AG10803 (cell line): ENCODE measurements around the gene TMEM123.

Experiments
- DNase-seq: peaks from one replicate; pipeline ENCODE4 v3.0.0; 2010; ENCODE audit warnings: low read depth
- H3K4me3 ChIP-seq: 2 replicates; pipeline ENCODE4 v1.5.1; 2011; ENCODE audit warnings: mild to moderate bottlenecking, low read length, control low read depth
- TF ChIP-seq, protein P1 (sequence below): conservative IDR thresholded peaks from 2 replicates; pipeline ENCODE4 v1.5.1; 2011; ENCODE audit warnings: mild to moderate bottlenecking, low read length, control low read depth, inconsistent platforms

Gene TMEM123

DNA sequence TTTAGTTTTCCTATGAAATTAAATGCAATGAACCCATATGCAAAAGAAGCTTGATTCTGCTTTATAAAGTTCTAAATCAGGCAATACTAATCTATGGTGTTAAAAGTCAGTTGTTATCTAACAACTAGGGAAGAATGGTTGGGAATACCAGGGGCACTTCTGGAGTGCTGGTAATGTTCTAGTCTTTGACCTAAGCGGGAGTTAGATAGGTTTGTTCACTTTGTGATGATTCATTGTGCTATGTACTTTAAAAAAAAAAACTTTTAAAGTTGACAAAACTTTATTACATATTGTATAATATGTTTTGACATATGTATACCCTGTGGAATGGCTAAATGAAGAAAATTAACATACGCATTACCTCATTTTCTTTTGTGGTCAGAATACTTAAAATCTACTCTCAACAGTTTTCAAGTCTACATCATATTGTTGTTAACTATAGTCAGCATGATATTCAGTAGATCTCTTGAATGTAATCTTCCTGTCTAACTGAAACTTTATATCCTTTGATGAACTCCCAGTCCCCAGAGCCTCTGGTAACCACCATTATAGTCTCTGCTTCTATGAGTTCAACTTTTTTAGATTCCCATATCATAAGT is 66.3 kb downstream of the TMEM123 start:
- H3K4me3 ChIP-seq, result no peak overlapping the region
- no peak for DNase-seq
- TF ChIP-seq, protein P1, sequence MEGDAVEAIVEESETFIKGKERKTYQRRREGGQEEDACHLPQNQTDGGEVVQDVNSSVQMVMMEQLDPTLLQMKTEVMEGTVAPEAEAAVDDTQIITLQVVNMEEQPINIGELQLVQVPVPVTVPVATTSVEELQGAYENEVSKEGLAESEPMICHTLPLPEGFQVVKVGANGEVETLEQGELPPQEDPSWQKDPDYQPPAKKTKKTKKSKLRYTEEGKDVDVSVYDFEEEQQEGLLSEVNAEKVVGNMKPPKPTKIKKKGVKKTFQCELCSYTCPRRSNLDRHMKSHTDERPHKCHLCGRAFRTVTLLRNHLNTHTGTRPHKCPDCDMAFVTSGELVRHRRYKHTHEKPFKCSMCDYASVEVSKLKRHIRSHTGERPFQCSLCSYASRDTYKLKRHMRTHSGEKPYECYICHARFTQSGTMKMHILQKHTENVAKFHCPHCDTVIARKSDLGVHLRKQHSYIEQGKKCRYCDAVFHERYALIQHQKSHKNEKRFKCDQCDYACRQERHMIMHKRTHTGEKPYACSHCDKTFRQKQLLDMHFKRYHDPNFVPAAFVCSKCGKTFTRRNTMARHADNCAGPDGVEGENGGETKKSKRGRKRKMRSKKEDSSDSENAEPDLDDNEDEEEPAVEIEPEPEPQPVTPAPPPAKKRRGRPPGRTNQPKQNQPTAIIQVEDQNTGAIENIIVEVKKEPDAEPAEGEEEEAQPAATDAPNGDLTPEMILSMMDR, result no peak

DNA sequence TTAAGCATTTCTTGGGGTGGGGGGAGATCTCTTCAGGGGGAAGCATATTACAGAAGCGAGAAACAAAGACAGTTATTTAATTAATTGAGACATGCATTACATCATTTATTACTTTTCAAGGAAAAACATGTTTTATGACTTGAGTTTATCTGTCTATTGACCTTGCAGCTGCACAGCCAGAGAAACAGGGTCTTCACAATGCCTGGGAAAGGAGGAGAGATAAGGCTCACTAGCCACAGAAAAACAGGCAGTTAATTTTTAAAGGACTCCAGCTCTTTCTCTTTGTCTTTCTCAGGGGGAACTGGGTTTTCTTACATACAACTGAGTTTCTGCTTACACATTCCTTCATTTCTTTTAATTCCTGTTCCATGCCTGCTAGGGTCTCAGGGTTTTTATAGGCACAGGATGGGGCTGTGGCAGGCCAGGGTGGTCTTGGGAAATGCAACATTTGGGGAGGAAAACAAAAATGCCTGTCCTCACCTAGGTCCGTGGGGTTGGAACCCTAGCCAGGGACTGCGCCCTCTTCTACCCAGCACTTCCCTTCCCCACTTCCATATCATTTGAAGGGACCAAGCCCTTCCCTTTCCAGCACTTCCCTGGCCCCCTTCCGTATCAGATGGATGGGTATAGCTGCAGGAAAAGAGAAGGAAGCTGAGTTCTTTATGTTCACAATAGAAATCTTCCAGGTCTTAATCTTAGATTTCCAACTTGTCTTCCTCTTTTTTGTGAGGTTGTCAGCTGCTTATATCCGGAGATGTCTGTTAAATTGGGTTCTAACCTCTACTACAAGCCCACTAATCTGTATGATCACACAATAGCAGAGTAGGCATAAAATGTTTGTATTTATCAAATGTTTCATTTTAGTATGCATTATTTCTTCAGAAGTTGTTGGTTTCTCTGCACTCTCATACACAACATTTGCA is 67.2 kb downstream of the TMEM123 start:
- TF ChIP-seq, protein P1, result no peak
- no peak for DNase-seq
- no peak overlapping the region for H3K4me3 ChIP-seq

DNA sequence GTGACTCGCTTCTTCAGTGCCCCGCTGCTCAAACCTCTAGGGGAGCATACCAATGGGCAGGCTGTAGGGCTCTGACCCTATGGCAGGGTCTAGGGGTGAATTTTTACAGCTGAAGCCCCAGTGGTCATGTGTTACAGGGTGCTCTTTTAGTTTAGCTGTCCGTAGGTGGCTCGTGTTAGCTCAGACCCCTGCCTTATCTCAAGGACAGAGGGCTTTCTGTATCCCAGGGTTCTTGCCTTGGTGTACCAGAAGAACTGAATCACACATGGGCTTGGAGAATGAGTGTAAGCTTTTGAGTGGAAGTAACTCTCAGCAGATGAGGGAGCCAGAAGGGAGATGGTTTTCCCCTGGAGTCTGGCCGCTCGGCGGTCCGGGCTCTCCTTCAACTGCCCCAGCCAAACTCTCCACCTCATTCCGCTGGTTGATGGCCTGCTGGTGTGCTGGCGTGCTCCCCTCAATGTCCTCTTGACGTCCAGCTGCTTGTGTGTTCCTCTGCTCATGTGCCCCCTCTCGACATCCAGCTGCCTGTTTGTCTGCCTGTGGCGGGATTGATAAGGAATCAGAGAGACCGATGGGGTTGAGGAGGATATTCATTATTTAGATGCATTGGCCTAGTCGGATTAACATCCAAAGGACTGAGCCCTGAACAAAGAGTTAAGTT is 68.0 kb downstream of the TMEM123 start:
- H3K4me3 ChIP-seq, result no peak overlapping the region
- TF ChIP-seq, protein P1, result no peak
- DNase-seq, result no peak

DNA sequence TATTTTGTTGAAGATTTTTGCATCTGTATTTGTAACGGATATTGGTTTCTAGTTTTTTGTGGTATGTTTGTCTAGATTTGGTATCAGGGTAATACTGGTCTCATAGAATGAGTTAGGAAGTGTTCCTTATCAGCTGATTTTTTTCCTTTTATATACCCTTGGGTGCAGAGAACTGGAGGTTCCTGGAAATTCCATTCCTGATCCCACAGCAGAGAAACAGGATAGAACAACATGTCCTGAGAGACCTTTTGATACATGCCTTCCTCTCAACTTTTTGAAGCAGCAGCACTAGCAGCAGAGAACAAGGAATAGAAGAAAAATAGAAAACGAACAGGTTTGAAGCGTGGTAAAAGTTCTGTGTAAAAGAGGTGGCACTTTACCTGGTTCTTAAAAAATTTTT is 68.7 kb downstream of the TMEM123 start:
- TF ChIP-seq, protein P1, result no peak
- H3K4me3 ChIP-seq, result no peak overlapping the region
- DNase-seq, result no peak

DNA sequence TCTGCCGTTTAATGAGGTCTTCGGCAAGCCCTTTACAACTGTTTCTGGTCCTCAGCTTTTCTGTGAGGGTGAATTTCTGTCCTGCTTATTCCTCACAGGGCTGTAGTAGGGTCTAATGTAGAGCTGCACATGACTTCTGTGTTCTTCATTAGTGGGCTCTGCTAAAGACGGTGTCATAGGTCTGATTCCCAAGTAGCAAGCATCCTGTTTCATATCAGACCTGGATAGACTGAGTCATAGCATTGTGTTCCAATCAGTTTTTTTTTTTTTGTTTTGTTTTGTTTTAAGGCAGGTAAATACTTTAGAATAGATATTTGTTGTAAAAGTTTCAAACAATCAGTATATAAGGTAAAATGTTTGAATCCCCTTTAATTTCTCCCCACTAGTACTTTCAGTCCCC is 70.2 kb downstream of the TMEM123 start:
- H3K4me3 ChIP-seq, result no peak overlapping the region
- TF ChIP-seq, protein P1, result no peak
- DNase-seq, result no peak

DNA sequence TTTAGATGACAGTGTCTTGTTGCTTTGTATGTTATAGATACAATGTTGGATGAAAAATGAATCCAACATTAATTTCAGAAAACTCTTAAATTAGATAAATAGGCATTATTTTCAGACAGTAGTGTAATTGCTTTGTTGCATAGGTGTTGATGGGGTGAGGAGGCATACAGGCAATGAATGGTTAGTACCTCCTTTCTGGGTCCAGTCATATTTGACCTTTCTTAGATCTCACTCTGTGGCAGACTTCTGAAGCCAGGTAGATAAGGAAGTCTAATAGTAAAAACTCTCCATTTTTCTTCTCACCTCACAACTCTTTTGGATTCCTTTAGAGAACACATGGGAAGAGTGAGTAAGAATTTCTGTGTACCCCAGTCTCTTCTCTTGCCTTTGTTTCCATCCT is 73.7 kb downstream of the TMEM123 start:
- H3K4me3 ChIP-seq, result no peak overlapping the region
- DNase-seq, result no peak

More for the DNA sequence above, 73.7 kb downstream of the TMEM123 start:
- TF ChIP-seq, protein P1, result no peak
